Ascending aorta (tissue), 2 donors: Measurements from ENCODE around the gene KLHL1. TPM values are rescaled to one million over a fixed set of nuclear protein-coding genes. Genes with fewer than 3 reads are reported as not detected.

Experiments used
- DNase-seq, 2 donors: peaks; one replicate each; pipeline ENCODE4 v3.0.0-alpha.2; 2019; ENCODE audit warnings: low spot score in 2 of 2
- H3K27ac ChIP-seq, 2 donors: fragments of 200-600 bp; sonication (generic); one replicate each; pipeline ENCODE4 v1.5.1; 2016 to 2017; ENCODE audit warnings: mild to moderate bottlenecking in 1 of 2
- H3K27me3 ChIP-seq: fragments of 200-600 bp; sonication (generic); one replicate; pipeline ENCODE4 v1.5.1; 2017
- H3K36me3 ChIP-seq, 2 donors: fragments of 200-600 bp; sonication (generic); one replicate each; pipeline ENCODE4 v1.5.1; 2016
- H3K4me1 ChIP-seq, 2 donors: fragments of 200-600 bp; sonication (generic); one replicate each; pipeline ENCODE4 v1.5.1; 2016 to 2017; ENCODE audit warnings: mild to moderate bottlenecking in 1 of 2
- H3K4me3 ChIP-seq, 2 donors: fragments of 200-600 bp; sonication (generic); one replicate each; pipeline ENCODE4 v1.5.1; 2016 to 2017; ENCODE audit warnings: mild to moderate bottlenecking in 1 of 2
- H3K9me3 ChIP-seq, 2 donors: fragments of 200-600 bp; sonication (generic); one replicate each; pipeline ENCODE4 v1.5.1; 2016
- intact Hi-C: fragments of 100-400 bp; cut with DNase I; formaldehyde crosslinking; loops from one replicate; pipeline ENCODE4 v1.15.1; 2023
- total RNA-seq: library from RNA; depleted of rRNA; stranded (reverse); fragments of >200 nt; gene quantifications from one replicate; pipeline ENCODE4 v1.1.0, GENCODE V29; 2016
- TF ChIP-seq, protein P1 (sequence below), 3 experiments: fragments of 200-600 bp in 2 of 3; fragments of 450-650 bp in 1 of 3; sonication (generic) in 2 of 3; IDR thresholded peaks; one replicate each; pipeline ENCODE4 v1.5.1; 2016 to 2019; ENCODE audit warnings: antibody characterized with exemption in 3 of 3, mild to moderate bottlenecking in 1 of 3, moderate library complexity in 1 of 3

The KLHL1 gene
- total RNA-seq, 1 donor from 2014 or later: not detected

DNA sequence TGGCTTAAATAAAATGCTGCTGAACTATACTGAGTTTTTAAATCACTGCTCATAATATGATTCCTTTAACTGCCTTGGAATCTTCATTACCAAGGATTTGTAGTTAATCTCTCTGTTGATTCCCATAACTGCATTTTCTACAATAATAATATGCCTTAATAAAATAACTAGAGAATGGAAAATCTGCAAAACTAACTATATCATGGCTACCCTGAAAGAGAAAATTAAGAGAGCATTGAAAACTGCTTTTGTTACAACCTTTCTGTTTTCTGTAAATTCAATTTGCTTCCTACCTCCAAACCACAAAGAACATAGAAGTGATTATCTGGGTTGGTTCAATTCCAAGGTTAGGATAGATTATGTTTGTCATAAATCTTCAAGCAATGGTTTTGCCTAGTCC lies 203.5 kb downstream of the KLHL1 start:
- Histone ChIP-seq H3K4me1 (no peaks in the 10 kb centered on the region), H3K36me3 (no peaks in the 10 kb centered on the region), H3K9me3 (no peaks in the 10 kb centered on the region), H3K4me3 (no peak overlapping the region), H3K27me3 (no peaks in the 10 kb centered on the region), H3K27ac (no peak overlapping the region)
- DNase-seq: no peak
- TF ChIP-seq, protein P1, sequence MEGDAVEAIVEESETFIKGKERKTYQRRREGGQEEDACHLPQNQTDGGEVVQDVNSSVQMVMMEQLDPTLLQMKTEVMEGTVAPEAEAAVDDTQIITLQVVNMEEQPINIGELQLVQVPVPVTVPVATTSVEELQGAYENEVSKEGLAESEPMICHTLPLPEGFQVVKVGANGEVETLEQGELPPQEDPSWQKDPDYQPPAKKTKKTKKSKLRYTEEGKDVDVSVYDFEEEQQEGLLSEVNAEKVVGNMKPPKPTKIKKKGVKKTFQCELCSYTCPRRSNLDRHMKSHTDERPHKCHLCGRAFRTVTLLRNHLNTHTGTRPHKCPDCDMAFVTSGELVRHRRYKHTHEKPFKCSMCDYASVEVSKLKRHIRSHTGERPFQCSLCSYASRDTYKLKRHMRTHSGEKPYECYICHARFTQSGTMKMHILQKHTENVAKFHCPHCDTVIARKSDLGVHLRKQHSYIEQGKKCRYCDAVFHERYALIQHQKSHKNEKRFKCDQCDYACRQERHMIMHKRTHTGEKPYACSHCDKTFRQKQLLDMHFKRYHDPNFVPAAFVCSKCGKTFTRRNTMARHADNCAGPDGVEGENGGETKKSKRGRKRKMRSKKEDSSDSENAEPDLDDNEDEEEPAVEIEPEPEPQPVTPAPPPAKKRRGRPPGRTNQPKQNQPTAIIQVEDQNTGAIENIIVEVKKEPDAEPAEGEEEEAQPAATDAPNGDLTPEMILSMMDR (IDR thresholded peaks at IDR 0.05): no peak
- intact Hi-C loops: no loop called here

GRCh38 chr13:69903081-69903480 lies 205.2 kb downstream of the KLHL1 start:
- no peak overlapping the region for H3K27ac ChIP-seq
- H3K4me1 ChIP-seq: no peaks in the 10 kb centered on the region
- H3K4me3 ChIP-seq: no peak overlapping the region
- DNase-seq: no peak
- no peaks in the 10 kb centered on the region for H3K36me3 ChIP-seq
- TF ChIP-seq, protein P1 (IDR thresholded peaks at IDR 0.05): no peak
- intact Hi-C loops: no loop called here
- no peaks in the 10 kb centered on the region for H3K9me3 ChIP-seq
- H3K27me3 ChIP-seq: no peaks in the 10 kb centered on the region

GRCh38 chr13:69882451-69882850 lies 225.8 kb downstream of the KLHL1 start:
- no peaks in the 10 kb centered on the region for H3K9me3 ChIP-seq
- H3K4me1 ChIP-seq: no peaks in the 10 kb centered on the region
- TF ChIP-seq, protein P1 (IDR thresholded peaks at IDR 0.05): no peak
- H3K36me3 ChIP-seq: no peaks in the 10 kb centered on the region
- no peak for DNase-seq
- intact Hi-C loops: no loop called here
- no peak overlapping the region for H3K27ac ChIP-seq
- no peak overlapping the region for H3K4me3 ChIP-seq
- no peaks in the 10 kb centered on the region for H3K27me3 ChIP-seq

GRCh38 chr13:69879936-69880335 lies 228.3 kb downstream of the KLHL1 start:
- H3K36me3 ChIP-seq: no peaks in the 10 kb centered on the region
- H3K27ac ChIP-seq: no peak overlapping the region
- no peak overlapping the region for H3K4me3 ChIP-seq
- TF ChIP-seq, protein P1 (IDR thresholded peaks at IDR 0.05): no peak
- no peaks in the 10 kb centered on the region for H3K4me1 ChIP-seq
- no peaks in the 10 kb centered on the region for H3K9me3 ChIP-seq
- DNase-seq: no peak
- no peaks in the 10 kb centered on the region for H3K27me3 ChIP-seq
- intact Hi-C loops: no loop called here

- Histone ChIP-seq H3K4me3 (no peak overlapping the region), H3K9me3 (no peaks in the 10 kb centered on the region), H3K4me1 (no peaks in the 10 kb centered on the region), H3K27ac (no peak overlapping the region), H3K36me3 (no peaks in the 10 kb centered on the region), H3K27me3 (no peaks in the 10 kb centered on the region)
- no peak for DNase-seq
- intact Hi-C loops: no loop called here
- TF ChIP-seq, protein P1 (IDR thresholded peaks at IDR 0.05): no peak
Measured at GRCh38 chr13:69872321-69873047, 235.8 kb downstream of the KLHL1 start.
